SH-SY5Y (cell line): ENCODE measurements around the gene CD38.
A peak's percentile ranks its signal among the peaks of the same experiment; 100 is the strongest.

ENCODE experiments used
- GATA2 ChIP-seq: IDR thresholded peaks from 2 replicates; pipeline ENCODE4 v1.6.1; 2011; ENCODE audit warnings: mild to moderate bottlenecking, low read depth, low read length
- GATA3 ChIP-seq: IDR thresholded peaks from 2 replicates; pipeline ENCODE4 v1.6.1; 2011; ENCODE audit warnings: low read depth, mild to moderate bottlenecking, low read length, moderate library complexity

CD38 gene

DNA sequence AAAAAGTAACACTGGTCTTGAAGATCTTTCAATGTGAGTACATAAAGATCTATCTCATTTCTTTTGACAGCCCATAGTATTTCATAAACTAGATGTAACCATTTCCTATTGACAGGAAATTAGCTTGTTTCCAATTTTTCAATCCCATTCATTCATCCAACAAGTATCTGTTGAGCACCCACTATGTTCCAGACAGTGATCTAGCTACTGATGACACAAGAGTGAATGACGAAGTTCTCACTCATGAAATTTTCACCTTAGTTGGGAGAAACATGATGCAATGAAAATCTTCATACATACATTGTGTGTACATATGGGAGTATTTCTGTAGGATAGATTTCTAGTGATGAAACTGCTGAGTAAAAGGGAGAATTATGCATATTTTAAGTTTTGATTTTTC lies 1.7 kb downstream of the CD38 start:
- no peak for TF ChIP-seq GATA3
- TF ChIP-seq GATA2, result no peak

DNA sequence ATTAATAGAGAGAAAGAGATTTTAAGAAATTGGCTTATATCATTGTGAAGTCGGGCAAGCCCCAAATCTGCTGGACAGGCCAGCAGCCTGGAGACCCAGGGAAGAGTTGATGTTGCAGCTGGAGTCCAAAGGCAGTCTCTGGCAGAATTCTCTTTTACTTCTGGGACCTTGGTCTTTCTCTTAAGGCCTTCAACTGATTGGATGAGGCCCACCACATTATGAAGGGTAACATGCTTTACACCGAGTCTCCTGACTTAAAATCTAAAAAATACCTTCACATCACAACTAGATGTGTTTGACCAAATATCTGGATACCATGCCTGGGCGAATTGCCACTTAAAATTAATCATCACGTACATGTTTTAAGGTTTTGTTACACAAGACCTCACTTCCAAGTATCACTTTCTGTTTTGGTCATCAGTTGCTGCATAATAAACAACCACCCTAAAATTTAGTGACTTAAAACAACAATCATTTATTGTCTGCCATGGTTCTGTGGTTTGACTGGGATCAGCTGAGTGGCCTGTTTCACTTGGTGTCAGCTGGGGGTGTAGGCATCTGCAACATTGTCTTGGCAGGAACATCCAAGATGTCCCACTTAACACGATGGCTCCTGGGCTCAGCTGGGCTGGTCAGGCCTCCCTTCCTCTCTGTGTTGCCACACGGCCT lies 3.4 kb downstream of the CD38 start:
- TF ChIP-seq GATA3, result no peak
- TF ChIP-seq GATA2, result no peak

DNA sequence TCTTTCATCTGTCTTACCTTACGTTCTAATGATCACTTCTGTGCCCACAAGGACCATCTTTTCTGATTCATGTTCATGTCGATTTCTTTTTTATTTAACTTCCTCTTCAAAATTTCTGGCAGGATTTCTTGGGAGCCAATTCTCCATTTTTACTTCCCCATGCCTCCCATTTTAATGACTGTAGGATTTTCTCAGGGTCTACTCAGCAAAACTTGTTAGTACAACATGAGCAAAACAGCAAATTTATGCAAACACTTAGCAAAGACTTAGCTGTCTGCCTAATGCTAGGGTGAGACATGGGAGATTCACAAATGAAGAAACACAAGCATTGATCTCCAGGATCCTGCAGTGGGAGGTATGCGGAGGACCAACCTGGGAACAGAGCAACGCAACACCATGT lies 5.5 kb downstream of the CD38 start:
- TF ChIP-seq GATA3 (no peak), GATA2 (no peak)

DNA sequence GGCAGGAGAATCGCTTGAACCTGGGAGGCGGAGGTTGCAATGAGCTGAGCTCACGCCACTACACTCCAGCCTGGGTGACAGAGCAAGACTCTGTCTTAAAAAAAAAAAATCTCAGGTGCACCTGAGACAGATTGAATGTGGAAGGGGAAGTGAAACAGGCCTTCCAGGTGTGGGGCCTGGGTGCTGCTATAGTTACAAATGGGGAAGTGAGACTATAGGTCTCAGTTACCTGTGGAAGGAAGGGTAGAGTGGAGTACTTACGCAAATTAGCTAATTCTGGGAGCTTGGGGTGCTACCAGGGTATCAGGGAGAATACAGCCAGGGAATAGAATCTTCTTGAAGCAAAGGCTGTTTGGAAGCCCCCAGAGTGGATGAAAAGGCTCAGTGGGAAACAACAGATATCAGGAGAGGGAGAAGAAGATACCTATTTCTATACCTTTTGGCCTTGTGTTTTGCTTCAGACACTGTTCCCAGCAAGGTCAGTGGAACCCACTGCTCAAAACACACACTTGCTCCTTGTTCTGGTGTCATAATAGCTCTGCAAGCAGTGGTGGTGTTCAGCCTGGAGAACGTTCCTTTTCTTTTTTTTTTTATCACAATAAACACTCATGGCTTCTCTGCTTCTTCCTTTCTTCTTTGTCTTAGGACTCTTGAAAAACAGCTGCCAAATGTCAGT lies 7.0 kb downstream of the CD38 start:
- TF ChIP-seq GATA2 (no peak), GATA3 (no peak)

DNA sequence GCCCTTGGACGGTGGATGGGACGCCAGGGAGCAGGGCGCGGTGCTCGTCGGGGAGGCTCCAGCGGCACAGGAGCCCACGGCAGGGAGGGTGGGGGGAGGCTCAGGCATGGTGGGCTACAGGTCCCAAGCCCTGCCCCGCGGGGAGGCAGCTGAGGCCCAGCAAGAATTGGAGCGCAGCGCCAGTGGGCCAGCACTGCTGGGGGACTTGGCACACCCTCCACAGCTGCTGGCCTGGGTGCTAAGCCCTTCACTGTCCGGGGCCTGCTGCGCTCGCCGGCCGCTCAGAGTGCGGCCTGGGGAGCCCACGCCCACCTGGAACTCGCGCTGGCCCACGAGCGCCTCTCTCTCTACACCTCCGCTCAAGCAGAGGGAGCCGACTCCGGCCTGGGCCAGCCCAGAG lies 8.6 kb downstream of the CD38 start:
- TF ChIP-seq GATA3 (no peak), GATA2 (no peak)

DNA sequence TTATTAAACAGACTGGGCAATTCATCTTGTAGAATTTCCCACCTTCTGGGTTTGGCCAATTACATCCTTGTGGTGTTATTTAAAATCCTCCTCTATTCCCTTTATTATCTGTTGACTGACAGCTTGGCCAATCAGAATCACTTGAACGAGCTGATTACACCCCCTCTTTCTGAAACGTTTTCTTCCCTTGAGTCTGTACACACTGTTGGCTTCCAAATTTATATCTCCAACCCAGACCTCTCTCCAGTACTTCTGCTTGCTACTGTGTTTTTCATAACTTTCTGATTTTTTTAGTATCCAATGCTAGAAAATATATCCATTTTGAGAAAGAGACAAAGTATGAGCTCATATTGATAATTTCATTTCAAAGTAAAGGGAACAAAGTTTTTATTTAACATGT lies 14.8 kb downstream of the CD38 start:
- TF ChIP-seq GATA3, result no peak
- no peak for TF ChIP-seq GATA2

DNA sequence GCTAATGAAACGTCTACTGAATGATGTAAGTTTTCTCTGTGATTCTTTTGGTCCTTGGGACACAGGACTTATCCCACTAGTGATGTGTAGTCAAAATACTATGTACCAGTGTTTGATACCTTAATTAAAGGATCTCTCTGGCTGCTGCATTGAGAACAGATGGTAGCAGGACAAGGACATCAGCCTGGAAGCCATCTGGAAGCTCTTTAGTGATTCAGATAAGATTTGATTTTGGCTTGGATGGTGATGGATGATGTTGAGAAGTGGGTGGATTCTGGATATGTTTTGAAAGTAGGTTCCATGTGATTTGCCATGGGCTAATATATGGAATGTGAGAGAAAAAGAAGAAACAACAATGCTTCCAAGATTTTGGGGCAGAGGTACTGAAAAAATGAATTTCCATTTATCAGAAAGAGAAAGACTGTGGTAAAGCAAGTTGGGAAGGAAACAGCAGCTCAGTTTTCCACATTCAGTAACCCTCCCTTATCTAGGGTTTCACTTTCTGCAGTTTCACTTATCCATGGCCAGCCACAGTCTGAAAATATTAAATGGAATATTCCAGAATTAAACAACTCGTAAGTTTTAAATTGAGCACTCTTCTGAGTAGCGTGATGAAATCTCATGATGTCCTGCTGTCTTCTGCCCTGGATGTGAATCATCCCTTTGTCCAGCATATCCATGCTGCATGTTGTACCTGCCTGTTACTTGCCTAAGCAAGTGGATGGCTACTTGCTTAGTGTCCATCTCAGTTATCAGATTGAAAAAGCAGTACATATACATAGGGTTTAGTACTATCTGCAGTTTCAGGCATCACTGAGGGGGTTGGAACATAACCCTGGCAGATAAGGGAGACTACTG lies 15.6 kb downstream of the CD38 start:
- TF ChIP-seq GATA3, result peak; percentile 88
- TF ChIP-seq GATA2, result peak; percentile 88

DNA sequence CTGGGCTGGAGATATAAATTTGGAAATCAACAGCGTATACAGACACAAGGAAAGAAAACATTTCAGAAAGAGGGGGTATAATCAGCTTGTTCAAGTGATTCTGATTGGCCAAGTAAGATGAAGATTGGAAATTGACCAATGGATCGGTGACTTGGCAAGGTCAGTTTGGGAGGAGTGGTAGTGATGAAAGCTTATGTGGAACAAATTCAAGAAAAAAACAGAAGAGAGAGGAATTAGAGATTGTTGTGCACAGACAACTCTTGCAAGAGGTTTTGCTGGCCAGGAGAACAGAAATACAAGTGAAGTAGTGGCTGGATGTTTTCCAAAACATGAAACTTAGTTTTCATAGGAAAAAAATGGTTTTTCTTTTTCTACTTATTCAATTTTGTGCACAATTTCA lies 16.3 kb downstream of the CD38 start:
- no peak for TF ChIP-seq GATA2
- TF ChIP-seq GATA3, result no peak

DNA sequence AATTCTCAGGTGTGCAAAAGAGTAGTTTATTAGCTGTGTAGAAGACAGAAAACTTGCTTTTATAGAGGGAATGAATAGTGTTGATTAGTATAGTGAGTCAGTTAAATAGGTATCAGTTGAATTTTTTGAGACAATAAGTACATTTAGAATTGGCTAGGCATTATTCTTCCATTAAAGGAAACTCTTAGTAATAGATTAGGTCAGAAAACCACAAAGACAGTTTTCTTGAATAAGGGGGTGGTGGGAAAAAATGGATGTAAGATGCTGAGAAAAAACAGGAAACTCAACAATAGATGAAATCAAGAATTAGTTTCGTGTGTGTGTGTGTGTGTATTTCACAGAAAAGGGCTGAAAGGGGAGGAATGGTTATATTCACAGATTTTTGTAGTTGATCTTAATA lies 16.8 kb downstream of the CD38 start:
- TF ChIP-seq GATA3 (no peak), GATA2 (no peak)

DNA sequence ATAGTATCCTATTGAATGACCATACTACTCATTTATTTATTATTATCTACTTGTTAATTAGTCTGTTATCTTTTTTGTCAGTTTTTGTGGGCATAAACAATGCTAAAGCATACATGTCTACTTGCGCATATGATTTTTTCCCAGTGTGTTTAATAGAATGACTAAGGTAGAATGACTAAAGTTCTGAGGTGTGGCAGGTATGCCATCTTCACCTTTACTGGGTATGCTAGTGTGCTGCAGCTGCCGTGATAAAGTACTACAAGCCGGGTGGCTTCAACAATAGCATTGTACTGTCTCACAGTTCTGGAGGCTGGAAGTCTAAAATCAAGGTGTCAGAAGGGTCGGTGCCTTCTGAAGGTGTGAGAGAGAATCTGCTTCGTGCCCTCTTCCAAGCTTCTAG lies 19.2 kb downstream of the CD38 start:
- TF ChIP-seq GATA3, result no peak
- TF ChIP-seq GATA2, result no peak

DNA sequence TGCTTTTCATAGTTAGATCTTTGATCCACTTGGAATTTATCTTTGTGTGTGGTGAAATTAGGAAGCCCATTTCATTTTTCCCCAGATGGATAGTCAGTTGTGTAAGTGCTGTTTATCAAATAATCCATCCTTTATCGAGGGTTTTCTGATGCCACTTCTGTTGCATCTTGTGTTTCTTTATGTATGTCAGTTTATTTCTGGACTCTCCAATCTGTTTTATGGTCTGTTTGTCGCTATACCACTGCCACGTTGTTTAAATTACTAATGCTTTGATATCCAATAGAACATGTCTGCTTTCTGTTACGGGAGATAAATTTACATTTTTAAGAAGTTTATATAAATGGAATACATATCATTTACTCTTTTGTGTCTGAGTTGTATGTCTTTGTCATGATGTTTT lies 21.0 kb downstream of the CD38 start:
- TF ChIP-seq GATA3 (no peak), GATA2 (no peak)

DNA sequence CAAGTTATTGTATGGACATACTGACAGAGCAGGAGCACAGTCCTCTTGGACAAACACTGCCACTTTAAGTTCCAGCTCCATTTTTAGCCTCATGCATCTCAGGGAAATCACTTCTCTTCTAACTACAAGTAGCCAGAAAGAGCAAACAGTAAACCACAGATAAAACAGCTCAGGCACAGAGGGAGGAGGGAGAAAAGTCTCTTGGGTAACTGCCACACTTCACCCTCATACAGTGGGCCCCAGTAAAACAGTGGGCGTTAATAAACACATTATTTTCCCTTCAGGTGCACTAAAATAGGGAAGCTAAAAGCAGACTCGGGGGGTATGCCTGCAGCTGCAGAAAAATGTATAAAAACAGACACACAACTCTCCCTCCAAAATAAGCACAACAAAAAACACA lies 21.6 kb downstream of the CD38 start:
- TF ChIP-seq GATA2, result no peak
- TF ChIP-seq GATA3, result no peak

DNA sequence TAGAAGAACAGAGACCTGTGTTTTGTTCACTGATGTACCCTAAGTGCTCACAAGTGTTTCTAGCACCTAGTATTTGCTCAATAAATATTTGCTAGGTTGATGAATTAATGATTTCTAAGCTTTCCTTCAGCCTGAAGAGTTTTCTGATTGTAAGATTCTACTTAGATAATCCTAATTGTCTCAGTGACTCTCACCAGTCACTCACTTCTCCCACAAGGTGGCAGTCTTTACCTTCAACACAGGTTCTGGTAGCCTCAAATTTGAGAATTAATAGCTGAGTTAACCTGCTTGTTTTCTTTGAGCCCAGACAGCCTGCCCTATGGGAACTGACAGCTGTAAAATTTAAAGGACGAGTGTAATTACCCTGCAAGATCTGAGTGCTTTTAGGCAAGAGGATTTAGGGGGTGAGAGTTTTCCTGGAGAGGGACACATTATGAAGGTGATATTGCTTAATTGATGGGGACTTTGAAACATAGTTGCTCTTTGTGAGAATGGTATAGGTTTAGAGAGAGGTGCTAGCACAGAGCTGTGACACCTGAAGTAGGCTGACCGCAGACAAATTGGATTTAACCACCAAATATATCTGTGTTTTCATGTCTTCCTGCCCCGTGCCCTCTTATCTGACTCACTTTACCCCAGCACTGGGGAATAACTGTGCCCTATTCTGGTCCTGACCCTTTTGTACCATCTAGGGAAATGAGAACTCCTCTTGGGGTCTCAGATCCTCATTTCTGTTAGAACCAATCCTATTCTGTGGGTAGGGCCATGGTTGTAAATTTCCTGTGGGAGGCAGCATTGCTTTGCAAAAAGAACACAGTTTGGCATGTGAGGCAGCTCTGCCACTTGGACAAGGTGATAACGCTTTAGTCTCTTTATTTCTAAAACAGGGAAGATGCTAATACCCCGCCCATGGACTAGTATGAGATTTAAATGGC lies 27.7 kb downstream of the CD38 start:
- no peak for TF ChIP-seq GATA3
- TF ChIP-seq GATA2, result no peak

DNA sequence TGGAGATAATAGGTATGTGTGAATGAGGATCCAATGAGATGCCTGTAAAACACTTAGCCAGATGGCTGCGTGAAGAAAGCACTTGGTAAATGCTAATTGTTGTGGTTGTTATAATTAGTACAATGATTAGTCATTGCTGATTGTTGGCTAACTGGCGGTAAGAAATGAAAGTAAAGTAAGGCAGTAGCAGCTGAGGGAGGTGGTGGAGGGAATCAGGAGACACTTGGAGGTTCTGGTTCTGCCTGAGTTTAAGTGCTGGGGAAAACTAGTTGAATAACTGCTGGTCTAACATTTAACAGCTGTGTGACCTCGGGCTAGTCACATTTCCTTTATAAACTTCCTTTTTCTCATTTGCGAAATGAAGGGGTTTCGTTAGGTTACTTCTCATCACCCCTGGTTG lies 30.9 kb downstream of the CD38 start:
- TF ChIP-seq GATA3, result no peak
- TF ChIP-seq GATA2, result no peak

DNA sequence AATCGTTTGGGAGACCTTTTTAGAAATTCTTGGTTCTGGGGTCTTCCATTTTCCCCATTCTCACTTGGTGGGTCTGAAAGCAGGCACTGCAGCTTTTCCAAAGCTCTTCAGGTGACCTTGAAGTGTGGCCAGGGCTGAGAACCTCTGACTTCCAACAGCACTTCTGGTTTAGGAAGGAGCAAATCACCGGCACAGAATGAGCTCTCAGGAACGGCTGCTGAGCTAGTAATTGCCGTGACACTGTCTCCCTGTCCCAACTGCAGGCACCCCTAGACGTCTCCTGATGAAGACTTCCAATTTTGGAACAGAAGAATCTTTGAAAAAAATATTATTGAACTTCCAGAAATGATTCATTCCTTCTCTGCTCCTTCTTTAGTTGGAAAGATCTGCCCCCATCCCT lies 31.3 kb downstream of the CD38 start:
- TF ChIP-seq GATA2 (no peak), GATA3 (no peak)
